ENCODE data around the gene CNP. TPM values are rescaled to one million over a fixed set of nuclear protein-coding genes. Genes with fewer than 3 reads are reported as not detected.

CNP gene
- total and polyA plus RNA-seq, 10 of the 15 experiments (the other 5 are each of a cell fraction or from before 2014, with no cell fraction given) = 1.8 to 60.7 (median 31.4) TPM

GRCh38 chr17:42009170-42009569 is 42.6 kb downstream of the CNP start:
- CTCF ChIA-PET = interaction anchor here (1.1 to 1.5 kb wide), 3 partner anchors 8 to 104 kb away, joined by 3 to 4 read pairs (median 3); partner anchors contain the start of gene DNAJC7
- POLR2A ChIA-PET = no interaction called here
- BruUV-seq (replicated peaks) = no TSS peak
- RAD21 ChIA-PET (ENCODE audit: unreplicated experiment) = interaction anchor here (0.9 to 1.9 kb wide), 2 partner anchors 9 to 45 kb away, joined by 3 to 9 read pairs; partner anchors contain the start of gene DNAJC7
- Histone ChIP-seq H3K9ac (ENCODE audit: control insufficient read depth, insufficient read depth, low read length) (no peak overlapping the region), H3K27ac (ENCODE audit: control insufficient read depth, insufficient read depth) (no peak overlapping the region), H4K20me1 (ENCODE audit: control insufficient read depth, insufficient read depth) (peaks cover 4% of the 10 kb centered on the region; the same call in 1 of the 2 replicates), H3K4me3 (no peak overlapping the region), H3K36me3 (ENCODE audit: control insufficient read depth in 2 of 2, insufficient read depth in 2 of 2, low read length in 1 of 2) (peaks cover 0 to 12% of the 10 kb centered on the region in 2 experiments; a peak in 2 of 4 replicates), H3K79me2 (ENCODE audit: control insufficient read depth, insufficient read depth, low read length) (peaks cover 78% of the 10 kb centered on the region), H3K4me1 (ENCODE audit: control insufficient read depth, insufficient read depth, low read length) (no peaks in the 10 kb centered on the region), H3K27me3 (replicated peaks in 1 of 2; ENCODE audit: control insufficient read depth in 2 of 2, insufficient read depth in 2 of 2, low read length in 1 of 2) (no peaks in the 10 kb centered on the region), H2AFZ (ENCODE audit: control insufficient read depth, low read depth, low read length) (no peak overlapping the region), H3K9me3 (replicated peaks; ENCODE audit: control insufficient read depth, insufficient read depth, low read length) (no peaks in the 10 kb centered on the region), H3K4me2 (ENCODE audit: control insufficient read depth, insufficient read depth) (no peak overlapping the region; the same call in 1 of the 2 replicates)
- TF ChIP-seq POLR2AphosphoS2 (IDR thresholded peaks at IDR 0.05; ENCODE audit: low read depth, low read length) (no peak), CBX3 (IDR thresholded peaks at IDR 0.05; ENCODE audit: borderline replicate concordance, low read depth) (no peak), JUND (IDR thresholded peaks at IDR 0.05; ENCODE audit: low read depth, low read length) (no peak), SIN3A (IDR thresholded peaks at IDR 0.05; ENCODE audit: low read depth, low read length) (no peak), CTCF (IDR thresholded peaks at IDR 0.05 in 2 of 3, conservative IDR thresholded peaks at IDR 0.05 in 1 of 3; ENCODE audit: control insufficient read depth in 2 of 3, extremely low read depth in 1 of 3, insufficient read depth in 1 of 3, low read depth in 3 of 3, low read length in 3 of 3) (peak; percentile 19 to 29 (median 20); a peak in 4 of 6 replicates), PAX8 (IDR thresholded peaks at IDR 0.05) (no peak), KAT2A (conservative IDR thresholded peaks at IDR 0.05; ENCODE audit: control insufficient read depth, low read depth, low read length) (no peak), BRCA1 (IDR thresholded peaks at IDR 0.05; ENCODE audit: low read depth, low read length) (no peak), TCF12 (IDR thresholded peaks at IDR 0.05; ENCODE audit: low read depth, low read length) (no peak), RB1 (IDR thresholded peaks at IDR 0.05; ENCODE audit: borderline replicate concordance) (no peak), CHD4 (IDR thresholded peaks at IDR 0.05) (no peak), USF2 (IDR thresholded peaks at IDR 0.05; ENCODE audit: borderline replicate concordance, low read depth, low read length) (no peak), RAD21 (IDR thresholded peaks at IDR 0.05; ENCODE audit: insufficient read depth, low read depth, low read length) (0 out of 2 replicates have a peak, but pooled peaks have one; percentile 5), CEBPZ (IDR thresholded peaks at IDR 0.05; ENCODE audit: low read depth, low read length) (no peak), NRF1 (conservative IDR thresholded peaks at IDR 0.05; ENCODE audit: low read depth, low read length) (no peak), SREBF1 (IDR thresholded peaks at IDR 0.05; ENCODE audit: low read length) (no peak)
- DNase-seq (ENCODE audit: low read depth, low spot score) = no peak
- 84% methylated on average over 4 of the region's 4 CpGs for WGBS (ENCODE audit: insufficient coverage, insufficient replicate concordance, low lambda C conversion rate, missing lambda C conversion rate)
- SMC1A ChIA-PET (ENCODE audit: uncharacterized antibody, unreplicated experiment) = interaction anchor here (1.1 to 1.2 kb wide), 2 partner anchors 9 to 32 kb away, joined by 3 read pairs; no protein-coding TSS in a partner anchor
- ATAC-seq = peak; percentile 68
- in situ Hi-C loops (cut with MboI) (loop anchor here (25.0 kb wide), 1 partner anchor 1203 kb away; the partner anchor contains the start of gene TMEM106A), intact Hi-C loops (cut with micrococcal nuclease; ENCODE audit: unreplicated experiment) (no loop called here)
- no peak for FAIRE-seq
